ENCODE results near the gene PRKAR1A.

DNA sequence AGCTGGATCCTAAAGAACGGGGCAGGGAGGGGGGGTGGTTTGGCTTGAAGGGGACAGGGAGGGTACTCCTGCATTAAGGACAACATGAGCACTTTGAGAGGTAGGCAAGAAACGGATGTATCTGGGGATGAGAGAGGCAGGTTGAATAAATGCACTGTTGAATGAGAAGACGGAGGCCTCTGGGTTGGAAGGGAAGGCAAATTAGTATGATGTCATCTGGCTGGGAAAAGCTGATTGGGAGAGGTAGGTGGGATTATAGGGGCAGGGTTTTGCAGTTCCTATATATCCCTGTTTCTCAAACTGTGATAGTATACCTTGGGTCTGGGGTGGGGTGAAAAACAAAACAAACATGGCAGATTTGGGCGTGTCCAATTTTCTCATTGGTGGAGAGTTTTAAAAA lies 44.3 kb downstream of the PRKAR1A start:
- TF ChIP-seq, protein P1, sequence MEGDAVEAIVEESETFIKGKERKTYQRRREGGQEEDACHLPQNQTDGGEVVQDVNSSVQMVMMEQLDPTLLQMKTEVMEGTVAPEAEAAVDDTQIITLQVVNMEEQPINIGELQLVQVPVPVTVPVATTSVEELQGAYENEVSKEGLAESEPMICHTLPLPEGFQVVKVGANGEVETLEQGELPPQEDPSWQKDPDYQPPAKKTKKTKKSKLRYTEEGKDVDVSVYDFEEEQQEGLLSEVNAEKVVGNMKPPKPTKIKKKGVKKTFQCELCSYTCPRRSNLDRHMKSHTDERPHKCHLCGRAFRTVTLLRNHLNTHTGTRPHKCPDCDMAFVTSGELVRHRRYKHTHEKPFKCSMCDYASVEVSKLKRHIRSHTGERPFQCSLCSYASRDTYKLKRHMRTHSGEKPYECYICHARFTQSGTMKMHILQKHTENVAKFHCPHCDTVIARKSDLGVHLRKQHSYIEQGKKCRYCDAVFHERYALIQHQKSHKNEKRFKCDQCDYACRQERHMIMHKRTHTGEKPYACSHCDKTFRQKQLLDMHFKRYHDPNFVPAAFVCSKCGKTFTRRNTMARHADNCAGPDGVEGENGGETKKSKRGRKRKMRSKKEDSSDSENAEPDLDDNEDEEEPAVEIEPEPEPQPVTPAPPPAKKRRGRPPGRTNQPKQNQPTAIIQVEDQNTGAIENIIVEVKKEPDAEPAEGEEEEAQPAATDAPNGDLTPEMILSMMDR (IDR thresholded peaks at IDR 0.05): no peak
- TF ChIP-seq POLR2A (IDR thresholded peaks at IDR 0.05): no peak
- no peak for TF ChIP-seq POLR2AphosphoS5 (IDR thresholded peaks at IDR 0.05)
